Articular chondrocyte of knee joint (primary cell): Measurements from ENCODE around the gene RNF138. TPM values are rescaled to one million over a fixed set of nuclear protein-coding genes. Genes with fewer than 3 reads are reported as not detected.

ENCODE experiments used
- small RNA-seq: library from RNA; depleted of rRNA; stranded (forward); fragments of <200 nt; gene quantifications from one replicate; pipeline ENCODE3, GENCODE V24; 2012
- total RNA-seq: library from RNA; depleted of rRNA; stranded (reverse); fragments of >200 nt; gene quantifications from 2 replicates; pipeline ENCODE4 v1.2.3, GENCODE V29; 2012

Gene RNF138
- 25.9 and 26.0 TPM in 2 replicates for total RNA-seq

DNA sequence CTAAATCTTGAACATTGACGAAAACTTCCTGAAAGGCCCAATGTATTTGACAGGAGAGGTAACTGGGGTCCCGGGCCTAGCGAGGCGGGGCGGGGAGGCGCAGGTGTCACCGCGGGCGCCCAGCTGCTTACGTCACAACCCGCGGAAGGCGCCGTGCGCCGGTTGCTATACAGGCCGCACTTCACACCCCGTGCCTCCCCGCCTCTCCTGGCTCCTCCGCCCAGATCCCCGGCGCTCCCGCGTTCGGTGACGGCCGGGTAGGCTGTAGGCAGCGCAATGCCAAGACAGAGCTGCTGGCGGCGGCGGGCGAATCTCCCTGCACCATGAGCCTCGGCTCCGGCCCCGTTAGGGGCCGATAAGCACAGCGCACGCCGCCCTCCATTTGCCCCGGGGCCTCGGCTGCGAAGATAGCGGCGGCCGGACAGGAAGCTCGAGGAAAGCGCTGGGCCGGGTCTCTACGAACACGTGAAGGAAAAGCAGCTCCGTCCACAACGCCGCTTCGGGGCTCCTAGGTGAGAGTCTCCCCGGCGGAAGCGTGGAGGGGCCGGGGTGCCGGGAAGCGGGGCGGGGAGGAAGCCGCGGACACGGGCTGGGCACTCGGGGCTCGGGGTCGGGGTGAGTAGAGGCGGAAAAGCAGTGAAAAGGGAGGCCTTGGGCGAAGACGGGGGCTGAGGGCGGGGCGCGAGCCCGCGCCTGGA is at the start of gene RNF138:
Gene RNF138, plus strand, starts transcription at position 151 of the 698 bp plus-strand sequence. CDS start 903 bp downstream, outside the sequence.

Small RNA genes lying within 50 kb of the gene (small RNA-seq; reads per million reads assigned to genes)
- not detected for gene RNA5SP453

Other genes starting within 250 kb of the RNF138 start
- gene TRAPPC8, start 148.7 kb upstream of the RNF138 start, total RNA-seq, result 53.1 and 53.9 TPM in 2 replicates
- 0.39 and 0.76 TPM in 2 replicates for gene RNF125, start 73.0 kb upstream of the RNF138 start, total RNA-seq
- gene MEP1B, start 98.2 kb downstream of the RNF138 start, total RNA-seq, result not detected in 2 replicates